ENCODE results near the gene ZNHIT2.
A peak's percentile ranks its signal among the peaks of the same experiment; 100 is the strongest.
"Not testable (repeated sequence)": the region's sequence is repeated elsewhere in the genome, so short reads cannot be mapped to it uniquely, and the experiment has no call there.

ZNHIT2 gene

GRCh38 chr11:65117206-65118096 is at the start of gene ZNHIT2:
Gene ZNHIT2 (minus strand): TSS chr11:65117701. CDS start chr11:65117653, 48 bp downstream.
- DNase-seq, result peak; percentile 74

GRCh38 chr11:65166893-65167292 is 49.4 kb upstream of the ZNHIT2 start:
- DNase-seq, result no peak

- DNase-seq, result no peak
These were observed 48.2 kb upstream of the ZNHIT2 start for GRCh38 chr11:65165410-65166317.

- DNase-seq, result no peak
These were observed 46.2 kb upstream of the ZNHIT2 start for GRCh38 chr11:65163684-65164083.

GRCh38 chr11:65160643-65161042 is 43.1 kb upstream of the ZNHIT2 start:
- DNase-seq, result no peak

- no peak for DNase-seq
These were observed 41.5 kb upstream of the ZNHIT2 start for GRCh38 chr11:65159012-65159411.

- no peak for DNase-seq
These were observed 39.8 kb upstream of the ZNHIT2 start for GRCh38 chr11:65157336-65157735.

- DNase-seq, result no peak
These were observed 39.4 kb upstream of the ZNHIT2 start for GRCh38 chr11:65156926-65157325.

- no peak for DNase-seq
These were observed 38.8 kb upstream of the ZNHIT2 start for GRCh38 chr11:65156256-65156655.

GRCh38 chr11:65152122-65152521 is 34.6 kb upstream of the ZNHIT2 start:
- DNase-seq, result no peak

GRCh38 chr11:65151331-65151899 is 33.9 kb upstream of the ZNHIT2 start:
- DNase-seq, result no peak

- DNase-seq, result no peak
These were observed 33.2 kb upstream of the ZNHIT2 start for GRCh38 chr11:65150509-65151299.

- DNase-seq, result not testable (repeated sequence)
These were observed 32.6 kb upstream of the ZNHIT2 start for GRCh38 chr11:65150131-65150508.

- no peak for DNase-seq
These were observed 31.2 kb upstream of the ZNHIT2 start for GRCh38 chr11:65148657-65149056.

- DNase-seq, result no peak
These were observed 30.0 kb upstream of the ZNHIT2 start for GRCh38 chr11:65147352-65148075.

- DNase-seq, result no peak
These were observed 24.5 kb upstream of the ZNHIT2 start for GRCh38 chr11:65141896-65142494.

GRCh38 chr11:65136515-65137096 is 19.1 kb upstream of the ZNHIT2 start:
- no peak for DNase-seq

- no peak for DNase-seq
These were observed 18.2 kb upstream of the ZNHIT2 start for GRCh38 chr11:65135633-65136145.

- DNase-seq, result peak; percentile 89
These were observed 17.6 kb upstream of the ZNHIT2 start for GRCh38 chr11:65134952-65135632.
